Measurements from ENCODE around the gene CBR1.

- TF ChIP-seq POLR2A (IDR thresholded peaks at IDR 0.05; ENCODE audit: low read length) (no peak), GATA1 (IDR thresholded peaks at IDR 0.05; ENCODE audit: low read depth, low read length) (no peak)
These were observed 2.8 kb downstream of the CBR1 start for GRCh38 chr21:36072453-36073162.
